ENCODE data around the gene COMMD7.

GRCh38 chr20:32749914-32750637 is 6.8 kb upstream of the COMMD7 start:
- no peak for TF ChIP-seq POLR2A (IDR thresholded peaks at IDR 0.05)
- TF ChIP-seq, protein P1, sequence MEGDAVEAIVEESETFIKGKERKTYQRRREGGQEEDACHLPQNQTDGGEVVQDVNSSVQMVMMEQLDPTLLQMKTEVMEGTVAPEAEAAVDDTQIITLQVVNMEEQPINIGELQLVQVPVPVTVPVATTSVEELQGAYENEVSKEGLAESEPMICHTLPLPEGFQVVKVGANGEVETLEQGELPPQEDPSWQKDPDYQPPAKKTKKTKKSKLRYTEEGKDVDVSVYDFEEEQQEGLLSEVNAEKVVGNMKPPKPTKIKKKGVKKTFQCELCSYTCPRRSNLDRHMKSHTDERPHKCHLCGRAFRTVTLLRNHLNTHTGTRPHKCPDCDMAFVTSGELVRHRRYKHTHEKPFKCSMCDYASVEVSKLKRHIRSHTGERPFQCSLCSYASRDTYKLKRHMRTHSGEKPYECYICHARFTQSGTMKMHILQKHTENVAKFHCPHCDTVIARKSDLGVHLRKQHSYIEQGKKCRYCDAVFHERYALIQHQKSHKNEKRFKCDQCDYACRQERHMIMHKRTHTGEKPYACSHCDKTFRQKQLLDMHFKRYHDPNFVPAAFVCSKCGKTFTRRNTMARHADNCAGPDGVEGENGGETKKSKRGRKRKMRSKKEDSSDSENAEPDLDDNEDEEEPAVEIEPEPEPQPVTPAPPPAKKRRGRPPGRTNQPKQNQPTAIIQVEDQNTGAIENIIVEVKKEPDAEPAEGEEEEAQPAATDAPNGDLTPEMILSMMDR (IDR thresholded peaks at IDR 0.05), result no peak

All from esophagus squamous epithelium (tissue), 4 donors.